ENCODE results near the gene TBC1D8. TPM values are rescaled to one million over a fixed set of nuclear protein-coding genes. Genes with fewer than 3 reads are reported as not detected.

Gene TBC1D8
- total and polyA plus RNA-seq, 9 of the 15 experiments (the other 6 are each of a cell fraction or from before 2014, with no cell fraction given), result 0.36 to 1.3 (median 0.82) TPM

DNA sequence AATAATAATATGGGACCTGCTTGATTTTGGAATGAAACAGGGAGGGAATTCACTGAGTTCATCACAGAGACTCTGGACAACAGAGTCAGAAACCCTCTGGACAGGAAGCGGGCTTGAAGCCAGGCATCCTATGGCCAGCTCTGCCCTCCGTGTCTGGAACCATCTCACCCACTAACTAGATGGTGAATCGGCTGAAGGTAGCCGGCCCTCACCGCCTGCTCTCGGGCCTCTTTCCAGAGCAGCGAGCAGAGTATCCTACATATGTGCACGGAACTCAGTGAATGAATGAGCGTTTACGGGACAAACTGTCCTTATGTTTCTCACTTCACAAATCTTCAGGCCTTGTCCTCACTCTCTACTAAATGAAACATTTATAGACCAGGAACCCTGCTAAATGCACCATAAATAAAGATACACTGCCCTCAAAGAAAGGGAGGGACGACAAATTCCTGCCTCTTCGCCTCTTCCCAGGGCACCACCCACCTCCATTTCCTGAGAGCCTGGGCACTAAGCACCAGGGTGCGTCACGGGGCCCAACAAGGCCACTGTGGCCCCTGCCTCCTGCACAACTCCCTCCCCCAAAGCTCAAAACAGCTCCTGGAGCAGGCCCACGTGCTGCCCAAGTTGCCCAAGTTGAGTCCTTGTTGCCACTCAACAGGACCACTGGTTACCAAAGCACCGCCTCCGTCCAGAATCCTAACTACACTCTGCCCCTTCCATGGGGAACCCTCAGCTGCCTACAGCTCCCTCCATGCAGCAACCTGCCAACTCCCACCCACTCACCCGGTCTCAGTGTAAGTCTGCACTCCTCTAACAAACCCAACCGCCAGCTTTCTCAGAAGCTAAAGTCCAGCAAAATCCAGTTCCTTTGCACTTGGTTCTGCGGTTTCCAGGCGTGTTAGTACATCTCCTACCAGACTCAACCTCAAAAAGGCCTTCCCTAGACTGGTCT is 1.7 kb downstream of the TBC1D8 start:
- H3K79me2 ChIP-seq (ENCODE audit: control insufficient read depth, insufficient read depth, low read length), result no peaks in the 10 kb centered on the region
- no peak overlapping the region for H3K4me2 ChIP-seq (ENCODE audit: insufficient read depth, low read length)
- H3K4me1 ChIP-seq (replicated peaks in 1 of 2; ENCODE audit: control insufficient read depth in 2 of 2, insufficient read depth in 2 of 2, low read length in 2 of 2), result peaks cover 2 to 15% of the 10 kb centered on the region in 2 experiments; a peak in 4 of 5 replicates
- DNase-seq (ENCODE audit: extremely low read depth in 1 of 4, low spot score in 3 of 4), result no peak
- in situ Hi-C loops (cut with MboI), result no loop called here
- FAIRE-seq, result no peak
- no peak overlapping the region for H2AFZ ChIP-seq (ENCODE audit: low read depth, low read length)
- H3K9ac ChIP-seq (ENCODE audit: insufficient read depth in 1 of 2, low read depth in 2 of 2, low read length in 2 of 2), result no peak overlapping the region
- H3K36me3 ChIP-seq (ENCODE audit: control insufficient read depth, insufficient read depth, low read length), result no peaks in the 10 kb centered on the region
- ChIA-PET CTCF (ENCODE audit: low intra/inter-chr PET ratio) (no interaction called here), POLR2A (no interaction called here)
- WGBS (ENCODE audit: insufficient coverage, low coverage, missing lambda C conversion rate), result 44% methylated on average over 21 of the region's 21 CpGs
- no TSS peak for BruUV-seq (replicated peaks)
- H3K4me3 ChIP-seq, result no peak overlapping the region
- no peak overlapping the region for H3K27ac ChIP-seq (ENCODE audit: extremely low read depth, low read depth, low read length)
- peaks cover 44 to 54% of the 10 kb centered on the region in 2 experiments for H3K27me3 ChIP-seq (ENCODE audit: control insufficient read depth in 2 of 2, insufficient read depth in 2 of 2, low read length in 2 of 2)
- no peaks in the 10 kb centered on the region for H3K9me3 ChIP-seq (replicated peaks; ENCODE audit: control insufficient read depth, insufficient read depth, low read depth, low read length)
- intact Hi-C loops (cut with micrococcal nuclease), result loop anchor here (5.0 kb wide), 1 partner anchor 103 kb away; the partner anchor contains the start of gene CNOT11
- no peak for ATAC-seq
- H3K9me1 ChIP-seq (ENCODE audit: control insufficient read depth, insufficient read depth, low read length), result no peaks in the 10 kb centered on the region
- no peaks in the 10 kb centered on the region for H4K20me1 ChIP-seq (replicated peaks; ENCODE audit: control insufficient read depth, insufficient read depth, low read length)
- no peak for TF ChIP-seq FOXP1 (CRISPR knock-in tag; IDR thresholded peaks at IDR 0.05)
- TF ChIP-seq KLF10 (CRISPR knock-in tag; IDR thresholded peaks at IDR 0.05), result no peak
- no peak for TF ChIP-seq TCF3 (CRISPR knock-in tag; IDR thresholded peaks at IDR 0.05)
- TF ChIP-seq HIVEP1 (CRISPR knock-in tag; IDR thresholded peaks at IDR 0.05), result no peak
- TF ChIP-seq, protein P1, sequence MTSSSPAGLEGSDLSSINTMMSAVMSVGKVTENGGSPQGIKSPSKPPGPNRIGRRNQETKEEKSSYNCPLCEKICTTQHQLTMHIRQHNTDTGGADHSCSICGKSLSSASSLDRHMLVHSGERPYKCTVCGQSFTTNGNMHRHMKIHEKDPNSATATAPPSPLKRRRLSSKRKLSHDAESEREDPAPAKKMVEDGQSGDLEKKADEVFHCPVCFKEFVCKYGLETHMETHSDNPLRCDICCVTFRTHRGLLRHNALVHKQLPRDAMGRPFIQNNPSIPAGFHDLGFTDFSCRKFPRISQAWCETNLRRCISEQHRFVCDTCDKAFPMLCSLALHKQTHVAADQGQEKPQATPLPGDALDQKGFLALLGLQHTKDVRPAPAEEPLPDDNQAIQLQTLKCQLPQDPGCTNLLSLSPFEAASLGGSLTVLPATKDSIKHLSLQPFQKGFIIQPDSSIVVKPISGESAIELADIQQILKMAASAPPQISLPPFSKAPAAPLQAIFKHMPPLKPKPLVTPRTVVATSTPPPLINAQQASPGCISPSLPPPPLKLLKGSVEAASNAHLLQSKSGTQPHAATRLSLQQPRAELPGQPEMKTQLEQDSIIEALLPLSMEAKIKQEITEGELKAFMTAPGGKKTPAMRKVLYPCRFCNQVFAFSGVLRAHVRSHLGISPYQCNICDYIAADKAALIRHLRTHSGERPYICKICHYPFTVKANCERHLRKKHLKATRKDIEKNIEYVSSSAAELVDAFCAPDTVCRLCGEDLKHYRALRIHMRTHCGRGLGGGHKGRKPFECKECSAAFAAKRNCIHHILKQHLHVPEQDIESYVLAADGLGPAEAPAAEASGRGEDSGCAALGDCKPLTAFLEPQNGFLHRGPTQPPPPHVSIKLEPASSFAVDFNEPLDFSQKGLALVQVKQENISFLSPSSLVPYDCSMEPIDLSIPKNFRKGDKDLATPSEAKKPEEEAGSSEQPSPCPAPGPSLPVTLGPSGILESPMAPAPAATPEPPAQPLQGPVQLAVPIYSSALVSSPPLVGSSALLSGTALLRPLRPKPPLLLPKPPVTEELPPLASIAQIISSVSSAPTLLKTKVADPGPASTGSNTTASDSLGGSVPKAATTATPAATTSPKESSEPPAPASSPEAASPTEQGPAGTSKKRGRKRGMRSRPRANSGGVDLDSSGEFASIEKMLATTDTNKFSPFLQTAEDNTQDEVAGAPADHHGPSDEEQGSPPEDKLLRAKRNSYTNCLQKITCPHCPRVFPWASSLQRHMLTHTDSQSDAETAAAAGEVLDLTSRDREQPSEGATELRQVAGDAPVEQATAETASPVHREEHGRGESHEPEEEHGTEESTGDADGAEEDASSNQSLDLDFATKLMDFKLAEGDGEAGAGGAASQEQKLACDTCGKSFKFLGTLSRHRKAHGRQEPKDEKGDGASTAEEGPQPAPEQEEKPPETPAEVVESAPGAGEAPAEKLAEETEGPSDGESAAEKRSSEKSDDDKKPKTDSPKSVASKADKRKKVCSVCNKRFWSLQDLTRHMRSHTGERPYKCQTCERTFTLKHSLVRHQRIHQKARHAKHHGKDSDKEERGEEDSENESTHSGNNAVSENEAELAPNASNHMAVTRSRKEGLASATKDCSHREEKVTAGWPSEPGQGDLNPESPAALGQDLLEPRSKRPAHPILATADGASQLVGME (CRISPR knock-in tag; IDR thresholded peaks at IDR 0.05), result no peak
- TF ChIP-seq PRMT5 (CRISPR knock-in tag; IDR thresholded peaks at IDR 0.05), result no peak
- TF ChIP-seq KLF6 (CRISPR knock-in tag; IDR thresholded peaks at IDR 0.05; ENCODE audit: borderline replicate concordance), result no peak
- TF ChIP-seq MECOM (CRISPR knock-in tag; IDR thresholded peaks at IDR 0.05), result no peak
- no peak for TF ChIP-seq TGIF2 (CRISPR knock-in tag; IDR thresholded peaks at IDR 0.05)
- no peak for TF ChIP-seq ZC3H4 (CRISPR knock-in tag; IDR thresholded peaks at IDR 0.05; ENCODE audit: borderline replicate concordance)
- TF ChIP-seq EZH2 (IDR thresholded peaks at IDR 0.05; ENCODE audit: borderline replicate concordance, low read depth, low read length), result no peak
- TF ChIP-seq TCFL5 (CRISPR knock-in tag; conservative IDR thresholded peaks at IDR 0.05), result no peak
- TF ChIP-seq, protein P2, sequence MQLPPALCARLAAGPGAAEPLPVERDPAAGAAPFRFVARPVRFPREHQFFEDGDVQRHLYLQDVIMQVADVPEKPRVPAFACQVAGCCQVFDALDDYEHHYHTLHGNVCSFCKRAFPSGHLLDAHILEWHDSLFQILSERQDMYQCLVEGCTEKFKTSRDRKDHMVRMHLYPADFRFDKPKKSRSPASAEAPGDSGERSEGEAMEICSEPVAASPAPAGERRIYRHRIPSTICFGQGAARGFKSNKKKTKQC (CRISPR knock-in tag; IDR thresholded peaks at IDR 0.05), result no peak
- TF ChIP-seq, protein P3, sequence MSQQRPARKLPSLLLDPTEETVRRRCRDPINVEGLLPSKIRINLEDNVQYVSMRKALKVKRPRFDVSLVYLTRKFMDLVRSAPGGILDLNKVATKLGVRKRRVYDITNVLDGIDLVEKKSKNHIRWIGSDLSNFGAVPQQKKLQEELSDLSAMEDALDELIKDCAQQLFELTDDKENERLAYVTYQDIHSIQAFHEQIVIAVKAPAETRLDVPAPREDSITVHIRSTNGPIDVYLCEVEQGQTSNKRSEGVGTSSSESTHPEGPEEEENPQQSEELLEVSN (IDR thresholded peaks at IDR 0.05; ENCODE audit: borderline replicate concordance in 1 of 2, extremely low read depth in 1 of 2, insufficient read depth in 1 of 2, insufficient read length in 1 of 2, low read depth in 1 of 2, low read length in 1 of 2, poor library complexity in 1 of 2, severe bottlenecking in 1 of 2), result no peak

Measured in K562 (cell line).